Tibial nerve (tissue), 4 donors: ENCODE measurements around the gene RAP1GAP2. TPM values are rescaled to one million over a fixed set of nuclear protein-coding genes. Genes with fewer than 3 reads are reported as not detected.

Experiments used
- DNase-seq, 2 donors: peaks; one replicate each; pipeline ENCODE4 v3.0.0-alpha.2; 2019; ENCODE audit warnings: low spot score in 2 of 2
- H3K27ac ChIP-seq, 4 donors: fragments of 200-600 bp; sonication (generic) in 3 of 4; one replicate each; pipeline ENCODE4 v1.5.1; 2017 to 2019; ENCODE audit warnings: mild to moderate bottlenecking in 1 of 4
- H3K27me3 ChIP-seq, 2 donors: fragments of 200-600 bp; sonication (generic) in 1 of 2; one replicate each; pipeline versions ENCODE4 v1.5.1 to v1.6.0; 2017 to 2019
- H3K36me3 ChIP-seq, 3 donors: fragments of 200-600 bp; sonication (generic); one replicate each; pipeline ENCODE4 v1.5.1; 2018 to 2019
- H3K4me1 ChIP-seq, 4 donors: fragments of 200-600 bp; sonication (generic) in 3 of 4; one replicate each; pipeline ENCODE4 v1.5.1; 2017 to 2019
- H3K4me3 ChIP-seq, 4 donors: fragments of 200-600 bp; sonication (generic) in 3 of 4; one replicate each; pipeline ENCODE4 v1.5.1; 2017 to 2019; ENCODE audit warnings: mild to moderate bottlenecking in 1 of 4, moderate library complexity in 1 of 4
- H3K9me3 ChIP-seq, 4 donors: fragments of 200-600 bp; sonication (generic) in 3 of 4; one replicate each; pipeline ENCODE4 v1.5.1; 2017 to 2019
- EP300 ChIP-seq, 2 donors: sonication (generic); formaldehyde crosslinking; IDR thresholded peaks; one replicate each; pipeline ENCODE4 v1.6.1; 2017; ENCODE audit warnings: antibody characterized with exemption in 2 of 2, mild to moderate bottlenecking in 1 of 2
- POLR2A ChIP-seq, 2 donors: fragments of 450-650 bp; IDR thresholded peaks; one replicate each; pipeline ENCODE4 v1.6.1; 2017; ENCODE audit warnings: antibody characterized with exemption in 2 of 2, mild to moderate bottlenecking in 2 of 2, moderate library complexity in 2 of 2
- WGBS, 2 donors: methylation state at CpG; one replicate each; pipeline ENCODE4 v1.1.5; 2018; 5-methylcytosine and 5-hydroxymethylcytosine counted together
- total RNA-seq, 4 donors: library from RNA; depleted of rRNA; stranded (reverse); fragments of >200 nt; gene quantifications; one replicate each; pipeline ENCODE4 v1.1.0, GENCODE V29; 2016
- TF ChIP-seq, protein P1 (sequence below), 5 experiments: fragments of 200-600 bp in 3 of 5; fragments of 450-650 bp in 2 of 5; sonication (generic) in 3 of 5; IDR thresholded peaks; one replicate each; pipeline ENCODE4 v1.5.1; 2016 to 2019; ENCODE audit warnings: antibody characterized with exemption in 5 of 5, mild to moderate bottlenecking in 3 of 5, moderate library complexity in 2 of 5

RAP1GAP2 gene
- total RNA-seq, 4 donors from 2014 or later: 5.4 to 18.2 (median 11.9) TPM

DNA sequence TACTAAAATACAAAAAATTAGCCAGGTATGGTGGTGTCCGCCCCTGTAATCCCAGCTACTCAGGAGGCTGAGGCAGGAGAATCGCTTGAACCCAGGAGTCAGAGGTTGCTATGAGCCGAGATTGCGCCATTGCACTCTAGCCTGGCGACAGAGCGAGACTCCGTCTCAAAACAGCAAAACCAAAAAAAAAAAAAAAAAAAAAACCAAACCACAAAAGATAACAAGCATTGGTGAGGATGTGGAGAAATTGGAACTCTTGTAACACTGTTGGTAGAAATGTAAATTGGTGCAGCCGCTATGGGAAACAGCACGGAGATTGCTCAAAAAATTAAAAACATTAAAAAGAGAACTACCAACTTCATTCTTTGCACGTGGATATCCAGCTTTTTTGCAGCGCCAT is 147.7 kb downstream of the RAP1GAP2 start:
- Histone ChIP-seq H3K27me3 (no peaks in the 10 kb centered on the region), H3K9me3 (no peaks in the 10 kb centered on the region), H3K36me3 (no peaks in the 10 kb centered on the region), H3K4me1 (peaks cover 0 to 10% (median 0%) of the 10 kb centered on the region in 4 donors), H3K27ac (no peak overlapping the region), H3K4me3 (no peak overlapping the region)
- DNase-seq: no peak
- TF ChIP-seq EP300 (IDR thresholded peaks at IDR 0.05): no peak
- no peak for TF ChIP-seq POLR2A (IDR thresholded peaks at IDR 0.05)
- TF ChIP-seq, protein P1, sequence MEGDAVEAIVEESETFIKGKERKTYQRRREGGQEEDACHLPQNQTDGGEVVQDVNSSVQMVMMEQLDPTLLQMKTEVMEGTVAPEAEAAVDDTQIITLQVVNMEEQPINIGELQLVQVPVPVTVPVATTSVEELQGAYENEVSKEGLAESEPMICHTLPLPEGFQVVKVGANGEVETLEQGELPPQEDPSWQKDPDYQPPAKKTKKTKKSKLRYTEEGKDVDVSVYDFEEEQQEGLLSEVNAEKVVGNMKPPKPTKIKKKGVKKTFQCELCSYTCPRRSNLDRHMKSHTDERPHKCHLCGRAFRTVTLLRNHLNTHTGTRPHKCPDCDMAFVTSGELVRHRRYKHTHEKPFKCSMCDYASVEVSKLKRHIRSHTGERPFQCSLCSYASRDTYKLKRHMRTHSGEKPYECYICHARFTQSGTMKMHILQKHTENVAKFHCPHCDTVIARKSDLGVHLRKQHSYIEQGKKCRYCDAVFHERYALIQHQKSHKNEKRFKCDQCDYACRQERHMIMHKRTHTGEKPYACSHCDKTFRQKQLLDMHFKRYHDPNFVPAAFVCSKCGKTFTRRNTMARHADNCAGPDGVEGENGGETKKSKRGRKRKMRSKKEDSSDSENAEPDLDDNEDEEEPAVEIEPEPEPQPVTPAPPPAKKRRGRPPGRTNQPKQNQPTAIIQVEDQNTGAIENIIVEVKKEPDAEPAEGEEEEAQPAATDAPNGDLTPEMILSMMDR (IDR thresholded peaks at IDR 0.05): no peak
- WGBS, 2 donors: 86 to 88% methylated on average over 11 of the region's 11 CpGs

DNA sequence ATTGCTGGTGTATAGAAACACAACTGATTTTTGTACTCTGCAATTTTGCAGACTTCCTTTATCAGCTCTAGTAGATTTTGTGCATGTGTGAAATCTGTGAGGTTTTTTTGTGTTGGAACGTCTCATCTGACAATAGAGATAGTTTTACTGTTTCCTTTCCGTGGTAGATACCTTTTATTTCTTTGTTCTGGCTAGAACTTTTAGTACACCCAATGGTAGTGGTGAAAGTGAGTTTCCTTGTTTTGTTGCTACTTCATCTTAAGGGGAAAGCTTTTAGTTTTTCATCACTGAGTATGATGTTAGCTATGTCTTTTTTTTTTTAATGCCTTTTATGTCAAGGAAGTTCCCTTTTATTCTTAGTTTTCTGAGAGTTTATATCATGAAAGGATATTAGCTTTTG is 149.1 kb downstream of the RAP1GAP2 start:
- no peaks in the 10 kb centered on the region for H3K36me3 ChIP-seq
- H3K27me3 ChIP-seq: no peaks in the 10 kb centered on the region
- H3K4me1 ChIP-seq: peaks cover 0 to 4% (median 0%) of the 10 kb centered on the region in 4 donors
- H3K4me3 ChIP-seq: no peak overlapping the region
- H3K9me3 ChIP-seq: no peaks in the 10 kb centered on the region
- 35 to 40% methylated on average over 2 of the region's 2 CpGs for WGBS, 2 donors
- no peak for DNase-seq
- TF ChIP-seq EP300 (IDR thresholded peaks at IDR 0.05): no peak
- TF ChIP-seq, protein P1 (IDR thresholded peaks at IDR 0.05): no peak
- TF ChIP-seq POLR2A (IDR thresholded peaks at IDR 0.05): no peak
- H3K27ac ChIP-seq: no peak overlapping the region

DNA sequence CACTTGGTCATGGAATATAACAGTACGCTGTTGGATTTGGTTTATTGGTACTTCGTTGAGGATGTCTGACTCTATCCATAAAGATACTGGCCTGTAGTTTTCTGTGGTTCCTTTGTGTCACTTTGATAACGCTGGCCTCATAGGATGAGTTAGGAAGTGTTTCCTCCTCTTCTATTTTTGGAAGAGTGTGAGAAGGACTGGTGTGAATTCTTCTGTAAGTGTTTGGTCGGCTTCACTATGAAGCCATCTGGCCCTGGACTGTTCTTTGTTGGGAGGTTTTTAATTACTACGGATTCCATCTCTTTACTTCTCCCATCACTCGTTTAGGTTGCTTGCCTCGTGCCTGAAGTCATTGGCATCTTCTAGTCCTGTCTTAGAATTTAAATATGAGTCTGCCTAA is 149.9 kb downstream of the RAP1GAP2 start:
- DNase-seq: no peak
- H3K9me3 ChIP-seq: no peaks in the 10 kb centered on the region
- H3K27me3 ChIP-seq: no peaks in the 10 kb centered on the region
- H3K4me1 ChIP-seq: no peaks in the 10 kb centered on the region
- no peak overlapping the region for H3K4me3 ChIP-seq
- H3K27ac ChIP-seq: no peak overlapping the region
- WGBS, 2 donors: 67 to 68% methylated on average over 7 of the region's 7 CpGs
- no peaks in the 10 kb centered on the region for H3K36me3 ChIP-seq
- TF ChIP-seq, protein P1 (IDR thresholded peaks at IDR 0.05): no peak
- TF ChIP-seq EP300 (IDR thresholded peaks at IDR 0.05) (no peak), POLR2A (IDR thresholded peaks at IDR 0.05) (no peak)

DNA sequence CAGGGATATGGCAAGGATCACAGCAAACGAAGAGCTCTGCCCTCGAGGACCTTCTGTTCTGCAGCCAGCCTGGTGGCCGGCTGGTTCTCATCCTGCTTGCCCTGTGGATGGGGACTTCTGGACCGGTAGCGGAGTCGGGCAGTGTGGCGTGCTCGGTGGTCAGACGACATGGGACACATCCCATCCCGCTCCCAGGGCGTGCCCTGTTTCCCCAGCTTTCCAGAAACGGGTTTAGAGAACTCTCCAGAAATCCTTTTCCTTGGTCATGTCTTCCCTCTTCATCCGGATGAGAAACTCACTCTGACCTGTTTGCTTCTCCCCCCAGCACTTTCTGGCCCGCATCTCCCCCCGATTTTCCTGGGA is 151.3 kb downstream of the RAP1GAP2 start:
- TF ChIP-seq EP300 (IDR thresholded peaks at IDR 0.05): no peak
- TF ChIP-seq POLR2A (IDR thresholded peaks at IDR 0.05): no peak
- TF ChIP-seq, protein P1 (IDR thresholded peaks at IDR 0.05): no peak
- H3K9me3 ChIP-seq: no peaks in the 10 kb centered on the region
- DNase-seq: no peak
- no peak overlapping the region for H3K4me3 ChIP-seq
- H3K27me3 ChIP-seq: no peaks in the 10 kb centered on the region
- H3K27ac ChIP-seq: no peak overlapping the region
- H3K36me3 ChIP-seq: no peaks in the 10 kb centered on the region
- no peaks in the 10 kb centered on the region for H3K4me1 ChIP-seq
- WGBS, 2 donors: 83 to 91% methylated on average over 8 to 15 of the region's 15 CpGs

DNA sequence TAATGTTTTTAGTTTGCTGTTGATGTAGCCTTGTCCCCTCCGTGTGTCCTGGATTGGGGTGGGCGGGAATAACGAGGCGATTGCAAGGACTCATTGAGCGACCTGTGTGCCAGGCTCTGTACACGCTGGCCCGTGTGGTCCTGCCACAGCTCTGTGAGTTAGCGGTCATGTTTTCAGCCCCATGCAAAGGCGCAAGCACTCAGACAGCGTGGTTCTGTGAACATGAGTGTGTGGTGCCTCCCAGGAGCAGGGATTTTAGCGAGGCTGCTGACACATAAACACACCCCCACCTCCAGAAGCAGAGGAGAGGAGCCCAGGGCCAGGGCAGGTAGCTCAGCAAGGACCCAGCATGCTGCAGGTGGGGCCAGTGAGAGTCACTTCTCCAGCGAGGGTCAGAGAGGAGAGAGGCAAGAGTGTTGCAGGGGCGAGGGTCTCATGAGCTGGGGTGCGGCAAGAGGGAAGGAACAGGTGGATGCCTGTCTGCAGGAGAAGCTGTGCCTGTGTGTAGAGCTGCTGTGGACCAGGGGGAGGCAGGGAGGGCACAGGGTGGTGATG is 151.8 kb downstream of the RAP1GAP2 start:
- WGBS, 2 donors: 68 to 73% methylated on average over 14 of the region's 14 CpGs
- no peaks in the 10 kb centered on the region for H3K9me3 ChIP-seq
- H3K4me1 ChIP-seq: no peaks in the 10 kb centered on the region
- no peaks in the 10 kb centered on the region for H3K36me3 ChIP-seq
- TF ChIP-seq POLR2A (IDR thresholded peaks at IDR 0.05): no peak
- no peak for TF ChIP-seq EP300 (IDR thresholded peaks at IDR 0.05)
- TF ChIP-seq, protein P1 (IDR thresholded peaks at IDR 0.05): no peak
- no peak overlapping the region for H3K4me3 ChIP-seq
- no peak overlapping the region for H3K27ac ChIP-seq
- DNase-seq: no peak
- no peaks in the 10 kb centered on the region for H3K27me3 ChIP-seq
